ENCODE measurements around the gene AP2M1.
A peak's percentile ranks its signal among the peaks of the same experiment; 100 is the strongest.

Gene AP2M1

GRCh38 chr3:184218814-184219213 lies 44.2 kb downstream of the AP2M1 start:
- Histone ChIP-seq H3K9me3 (ENCODE audit: control insufficient read depth, low read length) (no peaks in the 10 kb centered on the region), H3K4me1 (no peaks in the 10 kb centered on the region), H3K4me2 (ENCODE audit: low read length) (no peak overlapping the region), H3K79me2 (peaks cover 2% of the 10 kb centered on the region), H3K9ac (no peak overlapping the region), H3K27ac (no peak overlapping the region), H3K27me3 (ENCODE audit: control insufficient read depth, insufficient read depth, low read length) (no peaks in the 10 kb centered on the region), H2AFZ (no peak overlapping the region), H3K4me3 (ENCODE audit: low read depth, low read length) (no peak overlapping the region), H3K36me3 (ENCODE audit: control insufficient read depth, insufficient read depth, low read length) (no peaks in the 10 kb centered on the region)
- TF ChIP-seq, protein P1, sequence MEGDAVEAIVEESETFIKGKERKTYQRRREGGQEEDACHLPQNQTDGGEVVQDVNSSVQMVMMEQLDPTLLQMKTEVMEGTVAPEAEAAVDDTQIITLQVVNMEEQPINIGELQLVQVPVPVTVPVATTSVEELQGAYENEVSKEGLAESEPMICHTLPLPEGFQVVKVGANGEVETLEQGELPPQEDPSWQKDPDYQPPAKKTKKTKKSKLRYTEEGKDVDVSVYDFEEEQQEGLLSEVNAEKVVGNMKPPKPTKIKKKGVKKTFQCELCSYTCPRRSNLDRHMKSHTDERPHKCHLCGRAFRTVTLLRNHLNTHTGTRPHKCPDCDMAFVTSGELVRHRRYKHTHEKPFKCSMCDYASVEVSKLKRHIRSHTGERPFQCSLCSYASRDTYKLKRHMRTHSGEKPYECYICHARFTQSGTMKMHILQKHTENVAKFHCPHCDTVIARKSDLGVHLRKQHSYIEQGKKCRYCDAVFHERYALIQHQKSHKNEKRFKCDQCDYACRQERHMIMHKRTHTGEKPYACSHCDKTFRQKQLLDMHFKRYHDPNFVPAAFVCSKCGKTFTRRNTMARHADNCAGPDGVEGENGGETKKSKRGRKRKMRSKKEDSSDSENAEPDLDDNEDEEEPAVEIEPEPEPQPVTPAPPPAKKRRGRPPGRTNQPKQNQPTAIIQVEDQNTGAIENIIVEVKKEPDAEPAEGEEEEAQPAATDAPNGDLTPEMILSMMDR (IDR thresholded peaks at IDR 0.05) = no peak

DNA sequence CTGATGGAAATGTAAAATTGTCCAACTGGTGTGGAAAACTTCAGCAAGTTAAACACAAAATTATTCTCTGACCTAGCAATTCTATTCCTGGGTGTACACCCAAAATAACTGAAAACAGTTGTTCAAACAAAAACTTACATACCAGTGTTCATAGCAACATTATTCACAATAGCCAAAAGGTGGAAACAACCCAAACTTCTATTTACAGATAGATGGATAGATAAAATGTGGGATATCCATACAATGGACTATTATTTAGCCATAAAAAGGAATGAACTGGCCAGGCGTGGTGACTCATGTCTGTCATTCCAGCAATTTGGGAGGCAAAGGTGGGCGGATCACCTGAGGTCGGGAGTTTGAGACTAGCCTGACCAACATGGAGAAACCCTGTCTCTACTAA lies 47.9 kb downstream of the AP2M1 start:
- no peak overlapping the region for H3K4me2 ChIP-seq (ENCODE audit: low read length)
- H3K4me3 ChIP-seq (ENCODE audit: low read depth, low read length) = no peak overlapping the region
- no peak overlapping the region for H3K27ac ChIP-seq
- H3K9ac ChIP-seq = no peak overlapping the region
- peaks cover 2% of the 10 kb centered on the region for H3K79me2 ChIP-seq
- H3K27me3 ChIP-seq (ENCODE audit: control insufficient read depth, insufficient read depth, low read length) = no peaks in the 10 kb centered on the region
- no peak overlapping the region for H2AFZ ChIP-seq
- H3K9me3 ChIP-seq (ENCODE audit: control insufficient read depth, low read length) = no peaks in the 10 kb centered on the region
- H3K36me3 ChIP-seq (ENCODE audit: control insufficient read depth, insufficient read depth, low read length) = no peaks in the 10 kb centered on the region
- TF ChIP-seq, protein P1 (IDR thresholded peaks at IDR 0.05) = no peak
- no peaks in the 10 kb centered on the region for H3K4me1 ChIP-seq

DNA sequence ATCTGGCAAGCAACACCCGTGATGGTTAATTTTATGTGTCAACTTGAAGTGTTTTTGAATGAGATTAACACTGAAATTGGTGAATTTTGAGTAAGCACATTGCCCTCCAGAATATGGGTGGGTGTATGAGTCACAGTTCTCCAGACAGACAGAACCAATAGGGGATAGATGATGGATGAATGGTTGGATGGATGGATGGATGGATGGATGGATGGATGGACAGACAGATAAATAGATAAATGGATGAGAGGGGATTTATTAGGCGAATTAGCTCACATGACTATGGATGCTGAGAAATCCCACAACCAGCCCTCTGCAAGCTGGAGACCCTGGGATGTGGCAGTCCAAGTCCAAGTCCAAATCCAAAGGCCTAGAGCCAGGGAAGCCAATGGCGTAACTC lies 49.3 kb downstream of the AP2M1 start:
- Histone ChIP-seq H3K36me3 (ENCODE audit: control insufficient read depth, insufficient read depth, low read length) (no peaks in the 10 kb centered on the region), H2AFZ (no peak overlapping the region), H3K4me1 (no peaks in the 10 kb centered on the region), H3K9me3 (ENCODE audit: control insufficient read depth, low read length) (no peaks in the 10 kb centered on the region), H3K27me3 (ENCODE audit: control insufficient read depth, insufficient read depth, low read length) (no peaks in the 10 kb centered on the region), H3K27ac (no peak overlapping the region), H3K79me2 (peaks cover 2% of the 10 kb centered on the region), H3K9ac (no peak overlapping the region), H3K4me3 (ENCODE audit: low read depth, low read length) (no peak overlapping the region), H3K4me2 (ENCODE audit: low read length) (no peak overlapping the region)
- TF ChIP-seq, protein P1 (IDR thresholded peaks at IDR 0.05) = no peak

DNA sequence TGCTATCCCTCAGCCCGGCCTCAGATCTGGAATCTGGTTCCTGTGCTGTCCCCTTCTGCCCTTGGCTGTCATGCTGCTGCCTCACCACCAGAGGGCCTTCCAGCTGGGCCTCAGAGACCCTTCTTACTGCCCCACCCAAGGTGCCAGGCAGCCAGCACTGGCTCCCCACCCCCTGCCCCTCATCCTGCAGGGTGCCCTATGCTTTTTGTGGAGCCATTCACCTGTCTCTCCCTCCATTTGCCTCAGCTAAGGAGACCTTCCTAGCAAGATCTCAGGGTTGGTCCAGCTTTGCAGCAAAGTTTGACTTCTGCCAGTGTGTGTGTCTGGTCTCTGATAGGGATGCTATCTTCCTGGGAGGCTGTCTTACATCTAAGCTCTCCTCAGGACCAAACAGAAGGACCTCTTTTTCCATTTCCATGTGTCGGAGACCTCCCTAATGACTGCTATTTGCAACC lies 52.9 kb downstream of the AP2M1 start:
- H3K9me3 ChIP-seq (ENCODE audit: control insufficient read depth, low read length) = no peaks in the 10 kb centered on the region
- TF ChIP-seq, protein P1 (IDR thresholded peaks at IDR 0.05) = peak; percentile 84
- H3K36me3 ChIP-seq (ENCODE audit: control insufficient read depth, insufficient read depth, low read length) = no peaks in the 10 kb centered on the region
- H2AFZ ChIP-seq = no peak overlapping the region
- no peak overlapping the region for H3K9ac ChIP-seq
- H3K27ac ChIP-seq = no peak overlapping the region
- H3K4me1 ChIP-seq = no peaks in the 10 kb centered on the region
- H3K27me3 ChIP-seq (ENCODE audit: control insufficient read depth, insufficient read depth, low read length) = no peaks in the 10 kb centered on the region
- no peak overlapping the region for H3K4me2 ChIP-seq (ENCODE audit: low read length)
- H3K79me2 ChIP-seq = no peaks in the 10 kb centered on the region
- no peak overlapping the region for H3K4me3 ChIP-seq (ENCODE audit: low read depth, low read length)

- H3K27me3 ChIP-seq (ENCODE audit: control insufficient read depth, insufficient read depth, low read length) = no peaks in the 10 kb centered on the region
- H3K9ac ChIP-seq = no peak overlapping the region
- H3K4me1 ChIP-seq = no peaks in the 10 kb centered on the region
- H3K79me2 ChIP-seq = no peaks in the 10 kb centered on the region
- H3K9me3 ChIP-seq (ENCODE audit: control insufficient read depth, low read length) = no peaks in the 10 kb centered on the region
- TF ChIP-seq, protein P1 (IDR thresholded peaks at IDR 0.05) = no peak
- no peak overlapping the region for H2AFZ ChIP-seq
- H3K4me2 ChIP-seq (ENCODE audit: low read length) = no peak overlapping the region
- no peak overlapping the region for H3K27ac ChIP-seq
- no peaks in the 10 kb centered on the region for H3K36me3 ChIP-seq (ENCODE audit: control insufficient read depth, insufficient read depth, low read length)
- H3K4me3 ChIP-seq (ENCODE audit: low read depth, low read length) = no peak overlapping the region
Observed at GRCh38 chr3:184228376-184229137, 53.9 kb downstream of the AP2M1 start.

Measured in parathyroid adenoma (tissue), 2 donors.